MCF 10A (cell line): ENCODE results near the gene PRKAR1B. TPM values are rescaled to one million over a fixed set of nuclear protein-coding genes. Genes with fewer than 3 reads are reported as not detected.
A peak's percentile ranks its signal among the peaks of the same experiment; 100 is the strongest.
"Not testable (repeated sequence)": the region's sequence is repeated elsewhere in the genome, so short reads cannot be mapped to it uniquely, and the experiment has no call there.

ENCODE experiments used
- BruUV-seq: library from RNA; stranded (reverse); fragments of 400-500 nt; replicated peaks from 2 replicates; lab custom pipeline; 2021; lab: Mats Ljungman, UMichigan
- CTCF ChIA-PET: fragments of 300-600 bp; sonication (Branson Sonifier 250); formaldehyde crosslinking; extraction: SDS; loops from one replicate; lab custom pipeline; 2021; ENCODE audit warnings: antibody characterized with exemption, inconsistent platforms; lab: Yijun Ruan, JAX
- POLR2A ChIA-PET: fragments of 300-600, 350-650 bp; sonication (Branson Sonifier 250); formaldehyde crosslinking; extraction: SDS; loops from one replicate; lab custom pipeline; 2020; ENCODE audit warnings: antibody characterized with exemption, inconsistent platforms; lab: Yijun Ruan, JAX
- DNase-seq: peaks from one replicate; pipeline ENCODE4 v3.0.0-alpha.2; 2018; ENCODE audit not compliant: unreplicated experiment
- H3K27ac Mint-ChIP-seq: one replicate; pipeline ENCODE4 v1.8.0; 2022; ENCODE audit warnings: mild to moderate bottlenecking, low read depth, mixed read lengths; ENCODE audit not compliant: unreplicated experiment
- H3K27me3 Mint-ChIP-seq: one replicate; pipeline ENCODE4 v1.8.0; 2022; ENCODE audit warnings: mixed read lengths; ENCODE audit not compliant: insufficient read depth, unreplicated experiment
- H3K36me3 Mint-ChIP-seq: one replicate; pipeline ENCODE4 v1.8.0; 2022; ENCODE audit warnings: mild to moderate bottlenecking, moderate library complexity, mixed read lengths; ENCODE audit not compliant: insufficient read depth, unreplicated experiment
- H3K4me1 Mint-ChIP-seq: one replicate; pipeline ENCODE4 v1.8.0; 2022; ENCODE audit warnings: mixed read lengths; ENCODE audit not compliant: insufficient read depth, unreplicated experiment
- H3K4me3 Mint-ChIP-seq: one replicate; pipeline ENCODE4 v1.8.0; 2022; ENCODE audit warnings: mild to moderate bottlenecking, moderate library complexity, mixed read lengths; ENCODE audit not compliant: unreplicated experiment
- H3K9me3 Mint-ChIP-seq: one replicate; pipeline ENCODE4 v1.8.0; 2022; ENCODE audit warnings: mixed read lengths; ENCODE audit not compliant: unreplicated experiment
- intact Hi-C: fragments of 100-400 bp; cut with micrococcal nuclease; formaldehyde crosslinking; loops from 2 replicates; pipeline ENCODE4 v1.14.1; 2022
- total RNA-seq: library from RNA; stranded (reverse); gene quantifications from 2 replicates; pipeline ENCODE4 v1.2.3, GENCODE V29; 2022
- TF ChIP-seq, protein P1 (sequence below): fragments of 200-600 bp; IDR thresholded peaks from one replicate; pipeline ENCODE4 v1.8.0; 2022; ENCODE audit warnings: antibody characterized with exemption, mild to moderate bottlenecking; ENCODE audit not compliant: unreplicated experiment

Gene PRKAR1B
- total RNA-seq, 1 experiment from 2014 or later = 31.5 TPM

DNA sequence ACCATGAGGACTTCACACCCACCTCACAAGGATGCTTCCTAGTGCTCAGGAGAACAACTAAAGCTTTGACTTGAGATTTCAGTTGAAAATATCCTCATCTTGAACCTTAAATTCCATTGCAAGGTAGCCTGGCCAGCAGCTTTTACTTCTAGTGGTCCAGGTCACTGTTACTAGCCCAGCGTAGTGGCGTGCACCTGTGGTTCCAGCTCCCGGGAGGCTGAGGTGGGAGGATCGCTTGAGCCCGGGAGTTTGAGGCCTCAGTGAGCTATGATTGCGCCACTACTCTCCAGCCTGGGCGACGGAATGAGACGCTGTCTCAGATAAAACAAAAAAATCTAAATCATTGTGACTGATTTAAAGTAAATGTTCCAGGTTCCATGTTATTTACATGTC is 28.3 kb upstream of the PRKAR1B start:
- Mint-ChIP-seq H3K4me3 (no peak overlapping the region), H3K27me3 (no peaks in the 10 kb centered on the region), H3K27ac (peak overlapping the region; percentile 16), H3K4me1 (no peaks in the 10 kb centered on the region), H3K36me3 (peaks cover 73% of the 10 kb centered on the region), H3K9me3 (no peaks in the 10 kb centered on the region)
- ChIA-PET CTCF (no interaction called here), POLR2A (no interaction called here)
- no peak for DNase-seq
- TF ChIP-seq, protein P1, sequence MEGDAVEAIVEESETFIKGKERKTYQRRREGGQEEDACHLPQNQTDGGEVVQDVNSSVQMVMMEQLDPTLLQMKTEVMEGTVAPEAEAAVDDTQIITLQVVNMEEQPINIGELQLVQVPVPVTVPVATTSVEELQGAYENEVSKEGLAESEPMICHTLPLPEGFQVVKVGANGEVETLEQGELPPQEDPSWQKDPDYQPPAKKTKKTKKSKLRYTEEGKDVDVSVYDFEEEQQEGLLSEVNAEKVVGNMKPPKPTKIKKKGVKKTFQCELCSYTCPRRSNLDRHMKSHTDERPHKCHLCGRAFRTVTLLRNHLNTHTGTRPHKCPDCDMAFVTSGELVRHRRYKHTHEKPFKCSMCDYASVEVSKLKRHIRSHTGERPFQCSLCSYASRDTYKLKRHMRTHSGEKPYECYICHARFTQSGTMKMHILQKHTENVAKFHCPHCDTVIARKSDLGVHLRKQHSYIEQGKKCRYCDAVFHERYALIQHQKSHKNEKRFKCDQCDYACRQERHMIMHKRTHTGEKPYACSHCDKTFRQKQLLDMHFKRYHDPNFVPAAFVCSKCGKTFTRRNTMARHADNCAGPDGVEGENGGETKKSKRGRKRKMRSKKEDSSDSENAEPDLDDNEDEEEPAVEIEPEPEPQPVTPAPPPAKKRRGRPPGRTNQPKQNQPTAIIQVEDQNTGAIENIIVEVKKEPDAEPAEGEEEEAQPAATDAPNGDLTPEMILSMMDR = no peak
- intact Hi-C loops = no loop called here
- BruUV-seq = no TSS peak

DNA sequence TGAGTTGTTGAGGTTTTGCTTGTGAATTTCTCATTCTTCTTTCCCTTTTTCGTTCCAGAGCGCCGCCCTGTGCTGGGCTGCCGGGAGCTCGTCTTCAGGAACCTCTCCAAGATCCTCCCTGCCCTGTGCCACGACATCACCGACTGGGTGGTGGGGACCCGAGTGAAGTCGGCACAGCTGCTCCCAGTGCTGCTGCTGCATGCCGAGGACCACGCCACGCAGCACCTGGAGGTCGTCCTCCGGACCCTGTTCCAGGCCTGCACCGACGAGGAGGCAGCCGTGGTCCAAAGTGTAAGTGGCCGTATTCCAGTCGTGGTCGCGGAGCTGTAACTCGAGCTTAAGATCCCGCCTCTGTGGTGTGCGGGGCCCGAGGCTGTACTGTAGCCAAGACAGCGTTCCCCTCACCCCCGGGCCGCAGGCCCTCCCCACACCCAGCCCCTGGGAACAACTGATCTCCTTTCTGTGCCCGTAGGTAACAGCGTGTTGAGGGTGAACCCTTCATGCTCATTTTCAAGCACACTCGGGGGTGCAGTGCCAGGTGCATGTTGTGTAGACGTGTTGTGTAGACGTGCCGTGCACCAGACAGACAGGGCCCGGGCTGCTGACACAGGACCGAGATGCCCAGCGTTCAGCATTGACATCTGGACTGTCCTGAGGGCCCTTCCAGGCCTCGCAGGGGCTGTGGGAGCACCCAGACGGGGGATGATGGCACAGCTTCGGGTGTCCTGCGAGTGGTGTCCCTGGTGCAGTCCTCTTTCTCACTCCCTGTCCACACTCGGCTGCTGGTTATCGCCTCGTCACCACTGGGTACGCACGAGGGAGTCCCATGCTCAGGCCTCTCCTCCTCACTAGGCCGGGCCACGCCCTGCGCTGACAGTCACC is 27.7 kb upstream of the PRKAR1B start:
- Mint-ChIP-seq H3K4me3 (no peak overlapping the region), H3K9me3 (no peaks in the 10 kb centered on the region), H3K4me1 (no peaks in the 10 kb centered on the region), H3K27ac (no peak overlapping the region), H3K36me3 (peaks cover 72% of the 10 kb centered on the region), H3K27me3 (no peaks in the 10 kb centered on the region)
- TF ChIP-seq, protein P1 = no peak
- no peak for DNase-seq
- ChIA-PET CTCF (interaction anchor here (0.5 to 0.7 kb wide), 3 partner anchors 21 to 1440 kb away, joined by 3 read pairs; no protein-coding TSS in a partner anchor), POLR2A (no interaction called here)
- intact Hi-C loops = no loop called here
- no TSS peak for BruUV-seq

DNA sequence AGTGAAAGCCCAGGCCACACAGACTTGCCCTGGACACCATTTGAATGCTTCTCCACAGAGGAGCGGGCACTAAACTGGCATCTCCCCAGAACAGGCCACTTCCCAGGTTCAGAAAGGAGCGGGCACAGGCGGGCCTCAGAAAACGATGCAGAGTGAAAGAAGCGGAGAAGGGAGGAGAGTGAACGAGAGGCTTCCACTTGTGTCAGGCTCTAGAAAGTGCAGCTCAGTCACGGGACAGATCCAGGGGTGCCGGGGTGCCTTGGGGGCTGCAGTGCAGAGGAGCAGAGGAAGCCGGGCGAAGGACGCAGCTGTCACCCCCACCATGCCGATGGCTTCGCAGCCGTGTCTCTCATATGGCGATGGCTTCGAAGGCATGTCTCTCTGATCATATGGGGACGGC is 26.1 kb upstream of the PRKAR1B start:
- H3K36me3 Mint-ChIP-seq = peaks cover 62% of the 10 kb centered on the region
- DNase-seq = no peak
- no peak overlapping the region for H3K27ac Mint-ChIP-seq
- no TSS peak for BruUV-seq
- H3K27me3 Mint-ChIP-seq = no peaks in the 10 kb centered on the region
- no peak overlapping the region for H3K4me3 Mint-ChIP-seq
- H3K9me3 Mint-ChIP-seq = no peaks in the 10 kb centered on the region
- ChIA-PET POLR2A (no interaction called here), CTCF (interaction anchor here (1.2 kb wide), 1 partner anchor 21 kb away, joined by 6 read pairs; no protein-coding TSS in a partner anchor)
- intact Hi-C loops = no loop called here
- no peaks in the 10 kb centered on the region for H3K4me1 Mint-ChIP-seq
- TF ChIP-seq, protein P1 = no peak

DNA sequence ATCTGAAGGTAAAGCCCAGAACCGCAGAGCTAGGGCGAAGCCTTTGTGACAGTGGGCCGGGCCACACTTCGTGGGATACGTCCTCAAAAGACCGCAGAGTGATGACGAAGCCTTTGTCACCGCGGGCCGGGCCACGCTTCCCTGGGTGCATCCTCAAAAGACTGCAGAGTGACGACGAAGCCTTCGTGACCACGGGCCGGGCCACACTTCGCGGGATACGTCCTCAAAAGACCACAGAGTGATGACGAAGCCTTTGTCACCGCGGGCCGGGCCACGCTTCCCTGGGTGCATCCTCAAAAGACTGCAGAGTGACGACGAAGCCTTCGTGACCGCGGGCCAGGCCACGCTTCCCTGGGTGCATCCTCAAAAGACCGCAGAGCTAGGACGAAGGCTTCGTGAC is 25.2 kb upstream of the PRKAR1B start:
- POLR2A ChIA-PET, H3K27me3 Mint-ChIP-seq, H3K27ac Mint-ChIP-seq: not testable (repeated sequence)

More for the DNA sequence above, 25.2 kb upstream of the PRKAR1B start:
- BruUV-seq, H3K4me3 Mint-ChIP-seq, DNase-seq, intact Hi-C loops, H3K9me3 Mint-ChIP-seq, H3K4me1 Mint-ChIP-seq: not testable (repeated sequence)
- peaks cover 53% of the 10 kb centered on the region for H3K36me3 Mint-ChIP-seq
- CTCF ChIA-PET = interaction anchor here (0.7 to 1.2 kb wide), 2 partner anchors 20 to 111 kb away, joined by 3 to 6 read pairs; no protein-coding TSS in a partner anchor
